DMS53 (cell line): ENCODE results near the gene SUGCT.
"Not testable (repeated sequence)": the region's sequence is repeated elsewhere in the genome, so short reads cannot be mapped to it uniquely, and the experiment has no call there.

Source experiments
- DNase-seq: peaks from one replicate; lab custom pipeline; 2025; lab: John Stamatoyannopoulos, UW

Gene SUGCT

DNA sequence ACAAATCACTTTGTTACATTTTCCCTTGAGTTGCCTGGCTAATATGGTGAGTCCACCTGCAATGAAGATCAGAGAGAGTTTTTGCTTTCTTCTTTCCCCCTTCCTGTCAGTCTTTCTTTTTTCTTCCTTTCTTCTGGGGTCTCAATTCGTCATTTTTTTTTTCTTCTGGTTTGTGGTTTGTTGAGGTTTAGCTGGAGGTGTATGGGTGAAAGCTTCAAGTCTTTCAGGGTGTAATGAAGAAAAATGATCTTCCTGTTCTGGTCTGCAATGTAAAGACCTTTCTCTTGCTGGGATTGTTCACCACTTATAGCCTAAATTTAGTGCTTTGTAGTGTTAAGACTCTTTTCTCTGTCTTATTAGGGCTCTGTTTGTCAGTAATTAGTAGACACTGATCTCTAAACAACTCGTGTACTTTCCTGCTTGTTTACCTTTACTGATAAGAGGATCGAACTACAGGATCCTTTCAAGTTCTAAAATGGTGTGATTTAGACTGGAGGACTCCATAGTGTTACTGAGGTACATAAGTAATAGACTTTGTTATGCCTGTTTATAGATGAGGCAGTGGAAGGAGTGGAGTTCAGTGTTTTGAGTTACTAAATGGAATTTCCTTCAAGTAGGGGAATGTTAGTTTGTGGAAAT is 129.1 kb downstream of the SUGCT start:
- no peak for DNase-seq

DNA sequence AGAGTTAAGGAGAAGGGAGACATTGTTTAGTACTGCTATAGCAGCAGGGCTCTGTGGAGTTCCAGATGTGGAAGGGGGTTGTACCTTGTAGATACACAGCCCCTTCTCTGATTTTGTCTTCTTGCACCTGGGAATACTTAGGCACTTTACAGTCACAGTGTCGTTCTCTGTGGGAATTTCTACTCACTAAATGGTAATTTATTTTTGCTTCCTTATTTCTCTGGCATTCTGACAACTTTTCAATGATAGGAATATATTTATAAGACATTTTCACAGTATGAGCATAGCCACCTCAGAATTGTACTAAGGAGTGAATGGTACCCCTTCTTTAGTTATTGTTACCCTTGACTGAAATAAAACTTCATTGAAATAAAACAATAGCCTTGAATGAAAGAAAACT is 132.8 kb downstream of the SUGCT start:
- DNase-seq, result no peak

DNA sequence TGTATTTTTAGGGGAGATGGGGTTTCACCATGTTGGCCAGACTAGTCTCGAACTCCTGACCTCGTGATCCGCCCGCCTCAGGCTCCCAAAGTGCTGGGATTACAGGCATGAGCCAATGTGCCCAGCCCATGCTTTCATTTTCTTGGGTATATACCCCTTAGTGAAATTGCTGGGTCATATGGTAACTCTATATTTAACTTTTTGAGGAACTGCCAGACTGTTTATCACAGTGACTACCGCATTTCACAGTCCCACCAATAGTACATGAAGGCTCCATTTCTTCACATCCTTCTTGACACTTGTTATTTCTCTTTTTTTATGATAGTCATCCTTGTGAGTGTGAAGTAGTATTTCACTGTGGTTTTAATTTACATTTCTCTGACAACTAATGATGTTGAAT is 134.0 kb downstream of the SUGCT start:
- DNase-seq, result not testable (repeated sequence)

DNA sequence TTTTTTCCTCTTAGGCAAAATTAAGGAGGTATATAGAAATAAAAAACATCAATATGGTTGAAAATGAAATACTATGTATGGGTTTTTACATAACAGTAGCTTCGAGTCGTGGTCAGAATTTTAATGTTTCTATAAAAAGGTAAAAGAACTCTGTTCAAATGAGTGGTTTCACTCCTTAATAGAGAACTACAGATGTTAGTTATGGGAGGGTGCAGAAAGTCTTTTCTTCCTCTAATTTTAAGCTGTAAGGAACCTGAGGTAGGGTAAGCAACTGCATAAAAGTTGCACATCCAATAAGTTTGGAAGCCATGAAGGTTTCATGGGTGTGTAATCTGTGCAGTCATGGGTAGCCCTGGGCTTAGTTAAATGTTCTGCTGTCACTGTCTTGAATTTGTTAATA is 141.3 kb downstream of the SUGCT start:
- DNase-seq, result no peak

DNA sequence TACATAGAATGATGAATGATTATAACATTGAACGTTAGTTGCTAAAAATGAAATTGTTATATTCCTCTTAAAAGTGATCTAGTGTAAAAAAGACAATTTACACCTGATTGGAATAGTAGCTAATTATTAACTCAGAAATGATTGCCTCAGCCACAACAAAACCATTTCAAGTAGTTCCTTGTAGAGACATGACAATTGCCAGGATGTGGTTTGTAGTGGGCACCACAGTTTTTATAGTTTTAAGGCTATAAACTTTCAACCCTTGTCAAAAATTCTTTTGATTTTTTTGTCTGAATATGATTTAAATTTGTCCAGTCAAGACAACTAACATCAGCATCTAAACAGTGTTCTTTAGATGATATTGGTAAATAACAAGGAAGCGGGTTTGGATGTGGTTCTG is 145.2 kb downstream of the SUGCT start:
- peak; percentile 62 for DNase-seq

DNA sequence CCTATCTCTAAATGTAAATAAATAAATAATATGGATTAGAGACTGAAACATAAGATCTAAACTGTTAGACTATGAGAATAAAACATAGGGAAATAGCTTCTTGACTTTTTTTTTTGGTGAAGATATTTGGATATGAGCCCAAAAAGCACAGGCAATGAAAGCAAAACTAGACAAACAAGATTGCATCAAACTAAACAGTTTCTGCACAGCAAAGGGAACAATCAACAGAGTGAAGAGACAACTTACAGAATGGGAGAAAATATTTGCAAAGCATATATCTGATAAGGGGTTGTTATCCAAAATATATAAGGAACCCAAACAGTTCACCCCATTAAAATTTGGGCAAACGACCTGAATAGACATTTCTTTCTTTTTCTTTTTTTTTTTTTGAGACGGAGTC is 148.1 kb downstream of the SUGCT start:
- no peak for DNase-seq

DNA sequence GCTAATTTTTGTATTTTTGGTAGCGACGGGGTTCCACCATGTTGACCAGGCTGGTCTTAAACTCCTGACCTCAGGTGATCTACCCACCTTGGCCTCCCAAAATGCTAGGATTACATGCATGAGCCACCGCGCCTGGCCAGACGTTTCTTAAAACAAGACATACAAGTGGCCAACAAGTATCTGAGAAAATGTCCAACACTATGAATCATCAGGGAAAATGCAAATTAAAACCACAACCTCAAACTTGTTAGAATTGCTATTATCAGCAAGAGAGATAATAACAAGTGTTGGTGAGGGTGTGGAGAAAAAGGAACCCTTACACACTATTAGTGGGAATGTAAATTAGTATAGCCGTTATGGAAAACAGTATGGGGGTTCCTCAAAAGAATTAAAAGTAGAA is 148.6 kb downstream of the SUGCT start:
- no peak for DNase-seq

DNA sequence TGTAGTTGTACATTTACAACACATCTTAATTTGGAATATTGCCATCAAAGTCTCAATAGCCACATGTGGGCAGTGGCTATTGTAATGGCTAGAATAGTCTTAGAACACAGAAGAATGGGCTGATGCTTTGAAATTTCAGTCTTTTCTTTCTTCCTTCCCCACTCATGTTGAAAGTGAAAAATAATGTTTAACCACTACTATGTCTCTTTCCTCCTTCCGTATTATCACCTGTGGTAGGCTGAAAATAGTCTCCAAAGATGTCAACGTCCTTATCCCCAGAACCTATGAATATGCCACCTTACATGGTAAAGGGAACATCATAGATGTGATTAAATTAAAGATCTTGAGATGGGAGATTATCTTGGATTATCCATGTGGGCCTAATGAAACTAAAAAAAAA is 154.0 kb downstream of the SUGCT start:
- DNase-seq, result no peak

DNA sequence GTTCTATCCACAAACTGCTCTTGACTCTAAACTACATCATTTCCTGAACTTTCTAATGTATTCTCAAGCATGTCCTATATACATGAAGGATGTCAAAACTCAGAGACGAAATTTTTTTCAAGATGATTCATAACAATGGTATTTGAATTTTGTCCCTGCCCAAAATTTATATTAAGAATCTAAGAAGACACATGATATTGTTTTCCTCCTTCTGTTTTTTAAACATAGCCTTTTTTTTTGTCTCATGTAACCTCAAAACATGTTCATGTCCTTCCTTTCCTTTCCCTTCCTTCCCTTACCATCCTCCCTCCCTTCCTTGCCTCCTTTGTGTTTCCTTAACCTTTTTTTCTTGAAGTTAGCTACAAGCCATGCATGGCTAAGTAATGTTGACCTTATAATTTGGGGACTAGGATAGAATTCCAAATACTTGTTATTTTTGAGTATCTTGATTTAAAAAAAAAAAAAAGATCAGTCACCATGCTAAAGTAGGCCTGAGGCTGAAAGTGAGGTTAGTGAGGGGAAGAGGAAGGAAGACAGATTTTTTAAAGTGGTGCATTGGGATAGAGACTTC is 163.0 kb downstream of the SUGCT start:
- DNase-seq, result no peak

DNA sequence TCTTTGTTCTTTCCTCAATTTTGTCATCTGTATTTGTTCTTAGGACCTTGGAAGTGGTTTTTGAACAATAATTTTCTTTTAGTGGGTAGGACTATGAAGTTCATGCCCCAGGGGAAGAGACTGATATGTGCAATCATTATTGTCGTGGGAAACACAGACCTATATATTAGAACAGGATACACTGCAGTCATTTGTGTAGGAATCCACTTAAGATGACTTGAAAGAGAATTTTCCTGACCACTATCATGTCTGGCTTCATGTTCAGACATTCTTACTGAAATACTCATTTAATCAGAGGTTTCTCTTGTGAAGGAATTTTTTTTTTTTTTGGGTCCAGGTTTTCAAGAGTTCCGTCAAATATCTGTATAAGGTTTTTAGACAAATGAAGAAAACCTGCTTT is 163.6 kb downstream of the SUGCT start:
- DNase-seq, result no peak

DNA sequence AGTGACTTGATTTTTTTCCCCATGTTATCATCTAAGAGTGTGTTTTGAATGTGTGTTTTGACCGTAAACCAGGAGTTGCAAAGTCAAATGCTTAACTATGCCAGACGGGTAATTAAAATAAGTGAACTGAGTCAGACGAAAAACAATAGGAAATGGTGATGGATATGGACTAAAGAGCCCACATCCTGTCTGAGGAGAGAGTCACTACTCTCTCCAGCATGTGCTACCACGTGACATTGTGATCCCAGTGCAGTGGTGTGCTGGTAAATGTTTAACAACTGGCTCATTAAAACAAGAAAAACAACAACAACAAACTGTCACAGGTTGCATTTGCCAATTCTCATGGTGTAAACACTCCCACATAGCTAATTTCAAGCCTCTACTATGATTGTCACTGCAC is 164.3 kb downstream of the SUGCT start:
- DNase-seq, result peak; percentile 56

DNA sequence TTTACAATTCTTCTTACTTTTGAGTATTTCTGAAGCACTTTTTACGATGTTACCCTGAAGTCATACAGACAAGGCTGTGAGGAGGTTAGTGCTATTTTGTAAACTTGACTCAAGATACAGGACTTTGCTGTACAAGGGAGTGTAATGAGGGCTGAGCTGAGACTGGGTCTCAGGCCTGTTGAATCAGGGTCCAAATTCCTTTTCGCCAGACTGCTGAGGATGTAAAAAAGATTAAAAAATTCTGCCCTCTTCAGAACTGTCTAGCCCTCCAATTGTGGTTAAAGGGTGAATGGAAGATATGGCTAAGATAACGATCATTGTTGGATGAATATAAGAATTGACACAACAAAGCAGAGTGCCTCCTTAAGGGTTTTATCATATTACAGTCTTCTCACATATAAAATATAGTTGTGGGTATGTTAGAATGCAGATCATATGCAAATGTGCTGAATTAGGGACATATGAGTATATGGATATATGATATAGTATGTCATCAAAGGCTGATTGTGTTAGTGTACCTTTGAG is 165.4 kb downstream of the SUGCT start:
- DNase-seq, result no peak

DNA sequence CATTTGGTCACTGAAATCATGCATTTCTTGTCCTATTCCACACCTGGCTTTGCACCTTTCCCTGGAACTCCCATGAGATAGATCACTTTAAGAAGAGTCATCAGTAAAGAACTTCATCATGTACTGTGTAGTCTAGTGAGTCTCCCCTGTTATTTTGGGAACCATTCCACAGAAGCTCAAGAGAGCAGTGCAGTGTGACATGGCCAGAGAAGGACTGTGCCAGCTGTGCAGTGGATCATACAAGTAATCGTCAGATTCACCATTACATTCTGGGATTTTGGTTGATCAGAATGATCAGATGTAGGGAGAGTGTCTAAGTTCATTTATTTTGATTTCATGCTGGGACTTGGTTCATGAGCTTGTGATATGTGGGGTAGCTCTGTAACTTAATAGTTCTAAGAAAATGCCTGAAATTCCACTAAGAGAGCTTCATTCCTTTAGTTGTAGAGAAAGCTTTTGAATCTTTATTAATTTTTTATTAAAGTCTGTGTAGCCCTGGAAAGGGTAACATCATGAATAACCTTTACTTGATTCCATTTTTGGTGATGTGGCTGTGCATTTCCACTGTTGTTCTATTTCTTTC is 166.8 kb downstream of the SUGCT start:
- DNase-seq, result no peak

DNA sequence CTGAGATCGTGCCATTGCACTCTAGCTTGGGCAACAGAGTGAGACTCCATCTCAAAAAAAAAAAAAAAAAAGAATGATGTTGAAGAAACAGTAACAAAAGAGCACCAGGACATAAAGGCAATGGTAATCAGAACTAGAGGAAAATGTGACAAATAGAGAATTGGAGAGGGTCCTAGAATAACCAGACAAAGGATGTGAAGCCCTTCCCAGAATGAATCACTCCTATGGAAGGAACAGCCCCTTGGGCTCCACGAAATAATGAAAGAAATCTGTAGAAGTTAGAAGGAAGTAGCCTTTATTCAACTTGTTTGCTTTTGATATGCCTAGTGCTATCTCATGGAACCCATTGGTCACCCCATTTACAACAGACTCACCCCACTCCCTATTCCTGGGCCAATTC is 169.2 kb downstream of the SUGCT start:
- no peak for DNase-seq

DNA sequence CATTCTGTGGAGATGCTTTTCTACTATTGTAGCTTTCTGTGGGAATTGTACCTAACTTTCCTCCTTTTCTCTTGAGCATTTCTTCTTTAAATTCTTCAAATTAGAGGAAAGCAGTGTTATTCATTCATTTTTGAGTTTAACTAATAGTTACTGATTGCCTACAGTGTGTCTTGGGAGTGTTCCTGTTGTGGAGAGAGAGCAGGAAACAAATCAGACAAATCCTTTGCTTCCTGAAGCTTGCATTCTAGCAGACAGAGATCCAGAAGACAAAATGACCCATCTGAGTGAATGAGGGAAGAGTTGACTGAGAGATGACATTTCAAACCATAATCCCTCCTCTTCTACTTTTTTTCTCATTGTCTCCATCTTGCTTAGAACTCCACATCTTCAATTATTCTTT is 170.4 kb downstream of the SUGCT start:
- no peak for DNase-seq

DNA sequence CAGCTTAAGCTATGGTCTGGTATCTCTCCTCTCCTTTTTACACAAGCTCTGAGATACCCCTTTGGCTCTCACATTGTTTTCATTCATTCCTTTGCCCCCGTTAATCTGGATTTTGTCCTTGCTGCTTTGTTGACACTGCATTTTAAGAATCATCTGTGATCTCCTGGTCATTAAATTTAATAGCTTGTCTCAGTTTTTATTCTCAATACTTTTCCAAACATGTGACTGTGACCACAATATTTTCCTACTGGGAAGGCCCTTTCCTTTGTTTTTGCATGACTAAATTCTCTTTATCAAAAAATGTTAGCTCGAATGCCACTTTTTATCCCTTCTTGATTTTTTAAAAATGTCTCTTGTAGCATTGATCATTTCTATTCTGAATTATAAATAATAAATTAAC is 171.2 kb downstream of the SUGCT start:
- no peak for DNase-seq

DNA sequence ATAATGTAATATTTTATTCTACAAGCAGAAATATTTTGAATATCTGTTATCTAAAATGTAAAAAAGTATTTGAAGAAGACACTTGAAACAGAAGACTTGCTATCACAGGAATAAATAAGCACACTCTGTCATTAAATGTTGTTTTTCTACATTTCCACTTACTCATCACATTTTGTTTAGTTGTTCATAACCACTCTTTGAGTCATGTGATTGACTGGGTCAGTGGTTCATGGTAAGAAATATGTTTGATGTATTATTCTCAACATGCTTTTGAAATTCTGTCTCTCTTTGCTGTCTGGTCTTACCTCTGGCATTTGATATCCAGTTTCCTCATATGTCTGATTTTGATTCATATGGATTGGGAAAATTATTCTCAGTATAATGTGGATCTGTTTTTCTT is 171.8 kb downstream of the SUGCT start:
- no peak for DNase-seq

DNA sequence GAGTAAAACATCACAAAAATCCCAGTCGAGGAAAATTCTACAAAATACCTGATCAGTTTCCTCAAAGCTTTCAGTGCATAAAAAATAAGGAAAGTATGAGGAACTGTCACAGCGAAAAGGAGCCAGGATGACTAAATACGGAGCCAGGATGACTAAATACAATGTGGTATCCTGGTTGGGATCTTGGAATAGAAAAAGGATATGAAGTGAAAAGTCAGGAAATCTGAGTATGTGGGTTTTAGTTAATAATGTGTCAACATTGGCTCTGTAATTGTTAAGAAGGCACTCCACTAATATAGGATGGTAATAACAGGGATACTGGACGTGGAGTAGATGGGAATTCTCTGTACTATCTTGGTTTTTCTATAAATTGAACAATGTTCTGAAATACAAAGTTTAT is 175.5 kb downstream of the SUGCT start:
- no peak for DNase-seq

DNA sequence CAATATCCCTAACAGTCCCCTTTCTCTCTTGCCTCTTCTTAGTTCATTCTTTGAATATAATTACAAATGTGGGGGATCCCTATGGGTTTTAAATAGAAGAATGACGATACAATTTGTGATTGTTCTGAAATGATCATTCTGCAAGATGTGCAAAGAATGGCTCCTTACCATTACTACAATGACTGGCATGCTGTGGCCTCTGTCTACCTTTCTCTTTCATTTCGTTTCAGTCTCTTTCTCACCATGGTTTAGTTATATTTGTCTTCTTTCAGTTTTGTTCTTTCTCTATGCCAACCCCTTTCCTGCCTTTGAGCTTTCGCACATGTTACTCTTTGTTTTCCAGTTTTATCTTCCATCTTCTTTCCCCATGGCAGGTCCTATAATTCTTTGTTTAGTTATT is 176.5 kb downstream of the SUGCT start:
- no peak for DNase-seq

DNA sequence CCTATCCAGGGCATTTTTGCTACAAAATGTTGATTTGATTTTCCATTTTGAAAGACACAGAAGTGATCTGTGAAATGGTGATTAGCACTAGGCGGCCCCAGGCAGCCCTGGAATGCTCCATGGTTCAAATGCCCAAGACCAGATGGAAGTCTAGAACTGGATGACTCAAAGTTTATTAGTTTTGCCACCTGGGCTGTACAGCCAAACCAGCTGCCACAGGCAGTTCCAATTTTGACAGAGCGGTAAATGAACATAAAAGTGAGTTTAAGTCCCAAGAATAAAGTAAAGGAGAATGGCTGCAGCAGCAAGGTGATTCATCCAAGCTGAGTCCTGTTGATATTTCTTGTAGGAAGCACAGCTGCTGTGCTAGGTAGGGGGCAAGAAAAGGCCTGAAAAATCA is 180.5 kb downstream of the SUGCT start:
- peak; percentile 33 for DNase-seq

DNA sequence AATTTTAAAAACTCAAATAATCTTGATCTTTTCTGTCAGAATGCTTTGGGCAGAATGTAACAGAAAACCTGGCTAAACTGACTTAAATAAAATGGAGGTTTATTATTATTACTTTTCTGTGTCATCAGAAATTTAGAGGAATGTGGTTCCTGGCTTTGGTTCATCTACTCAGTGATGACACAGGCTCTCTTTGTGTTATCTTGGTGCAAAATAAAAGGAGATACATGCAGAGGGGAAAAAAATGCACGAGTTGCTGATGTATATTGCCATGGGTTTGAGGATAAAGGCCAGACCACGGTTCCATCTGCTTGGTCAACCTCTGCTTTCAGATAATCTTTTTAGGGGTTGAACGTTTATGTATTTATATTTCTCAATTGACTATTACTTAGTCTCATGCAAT is 181.4 kb downstream of the SUGCT start:
- no peak for DNase-seq

DNA sequence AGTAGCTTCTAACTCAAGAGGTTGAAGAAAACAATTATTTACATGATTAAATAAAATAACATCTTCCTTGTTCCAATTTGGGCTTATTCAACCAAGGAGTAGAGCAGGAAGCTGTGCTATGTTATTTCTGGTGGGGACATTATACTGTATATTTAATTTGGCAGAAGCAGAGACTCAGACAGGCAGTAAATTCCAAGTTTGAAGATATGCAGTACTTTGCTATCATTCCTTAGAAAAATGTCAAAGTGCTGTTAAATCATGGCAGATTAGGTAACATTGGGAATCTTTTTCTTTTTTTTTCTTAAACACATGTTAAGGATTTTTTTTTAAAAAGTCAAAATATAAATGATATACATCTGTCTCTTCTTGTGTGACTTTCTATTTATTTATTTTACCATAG is 190.1 kb downstream of the SUGCT start:
- DNase-seq, result no peak

DNA sequence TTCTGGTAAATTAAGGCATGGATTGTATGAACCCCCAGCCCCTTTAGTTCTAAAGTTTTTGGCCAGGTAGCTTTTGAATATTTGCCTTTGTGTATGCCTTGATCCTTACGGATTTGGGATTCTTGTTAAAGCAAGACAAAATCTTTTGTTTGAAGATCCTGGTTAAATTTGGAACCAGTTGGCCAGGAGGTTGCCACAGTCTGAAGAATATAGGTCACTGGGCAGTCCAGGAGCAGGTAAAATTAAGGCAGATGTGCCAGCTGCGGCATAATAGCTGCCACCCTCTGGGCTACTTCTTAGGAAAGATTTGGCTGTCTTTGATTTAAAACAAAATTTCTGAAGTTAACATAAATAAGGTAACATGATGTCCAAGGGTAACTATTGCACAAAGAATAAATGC is 192.3 kb downstream of the SUGCT start:
- DNase-seq, result no peak

DNA sequence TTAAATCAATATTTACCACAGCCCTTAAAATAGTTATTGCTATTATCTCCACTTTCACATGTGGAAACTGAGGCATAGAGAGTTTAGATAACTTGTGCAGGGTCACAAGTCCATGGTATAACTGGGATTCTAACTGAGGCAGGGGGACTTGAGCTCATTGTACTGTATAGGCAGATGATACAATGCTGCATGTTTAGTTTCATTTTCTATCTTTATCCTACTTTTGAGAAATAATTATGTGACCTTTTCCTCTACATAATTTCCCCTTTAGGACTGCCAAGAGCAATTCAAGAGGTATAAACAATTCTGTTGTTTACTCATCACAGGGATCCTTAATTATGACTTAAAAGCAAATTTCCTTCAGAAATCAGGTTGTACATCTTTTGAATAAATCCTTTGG is 193.1 kb downstream of the SUGCT start:
- no peak for DNase-seq
